BJ (cell line): ENCODE data around the gene WIPF2. TPM values are rescaled to one million over a fixed set of nuclear protein-coding genes. Genes with fewer than 3 reads are reported as not detected.
"Not testable (repeated sequence)": the region's sequence is repeated elsewhere in the genome, so short reads cannot be mapped to it uniquely, and the experiment has no call there.

ENCODE experiments used
- CTCF ChIA-PET: fragments of 350-600 bp; formaldehyde crosslinking; extraction: SDS; loops from one replicate; lab custom pipeline; 2021; ENCODE audit warnings: antibody characterized with exemption, inconsistent platforms; lab: Yijun Ruan, JAX
- POLR2A ChIA-PET: fragments of 300-600 bp; sonication (Branson Sonifier 250); formaldehyde crosslinking; extraction: SDS; loops from one replicate; lab custom pipeline; 2021; ENCODE audit warnings: antibody characterized with exemption; lab: Charles Lee
- DNase-seq: peaks from one replicate; pipeline ENCODE4 v3.0.0-alpha.2; 2011; ENCODE audit warnings: low read depth
- H3K27me3 ChIP-seq: 2 replicates; pipeline ENCODE4 v1.6.0; 2011; ENCODE audit warnings: low read length; ENCODE audit not compliant: control insufficient read depth, insufficient read depth
- H3K36me3 ChIP-seq: 2 replicates; pipeline ENCODE4 v1.5.1; 2011; ENCODE audit warnings: low read length; ENCODE audit not compliant: control insufficient read depth, insufficient read depth
- H3K4me3 ChIP-seq: 2 replicates; pipeline ENCODE4 v1.5.1; 2011; ENCODE audit warnings: low read depth, mild to moderate bottlenecking, control low read depth, low read length
- polyA plus RNA-seq: library from polyadenylated mRNA; depleted of rRNA; stranded (reverse); fragments of >200 nt; gene quantifications from 2 replicates; pipeline ENCODE4 v1.2.3, GENCODE V29; 2011
- TF ChIP-seq, protein P1 (sequence below): IDR thresholded peaks from 2 replicates; pipeline ENCODE4 v1.5.1; 2011; ENCODE audit warnings: low read depth, mild to moderate bottlenecking, control low read depth, inconsistent platforms, low read length, moderate library complexity; ENCODE audit not compliant: insufficient read depth

WIPF2 gene
- polyA plus RNA-seq, 1 experiment: 8.1 TPM

DNA sequence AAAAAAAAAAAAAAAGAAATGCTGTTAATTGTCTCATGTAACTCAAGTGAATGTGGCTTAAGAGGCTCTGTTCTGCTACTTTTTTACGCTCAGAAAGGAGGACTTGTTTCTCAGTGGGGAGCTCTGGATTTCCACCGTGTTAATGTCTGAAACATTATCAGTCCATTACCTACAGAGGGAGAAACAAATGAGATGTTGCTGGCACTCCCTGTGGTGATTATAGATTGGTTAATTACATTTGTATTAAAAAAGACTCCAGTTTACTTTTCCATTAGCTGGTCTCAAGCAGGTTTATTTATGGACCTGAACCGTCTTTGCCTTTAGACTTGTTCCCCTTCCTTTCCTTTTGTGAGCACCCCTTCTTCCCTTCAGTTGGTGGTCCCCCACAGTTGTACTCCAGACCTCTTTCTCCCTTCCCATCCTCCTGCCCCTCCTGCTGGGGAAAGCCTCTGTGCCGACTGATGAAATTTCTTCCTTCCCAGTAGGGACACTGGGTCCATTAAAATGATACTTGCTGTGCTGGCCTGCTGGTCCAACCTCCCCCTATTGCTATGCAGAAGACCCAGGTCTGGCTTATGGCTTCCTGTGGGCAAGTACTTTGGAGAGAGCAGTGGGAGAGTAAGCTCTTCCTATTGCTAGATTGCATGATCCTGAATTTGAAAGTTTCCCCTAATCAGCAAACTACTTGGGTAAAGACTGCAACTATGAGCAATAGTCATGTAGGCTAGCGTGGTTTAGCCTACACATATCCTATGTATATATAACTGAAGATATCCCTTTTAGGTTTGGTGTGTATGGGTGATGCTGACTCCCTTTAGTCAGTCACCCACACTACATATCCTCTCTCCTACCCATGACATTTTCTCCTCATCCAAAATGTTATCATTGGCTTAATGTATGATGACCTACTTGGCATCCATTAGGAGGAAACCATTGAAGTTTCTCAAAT lies 76.7 kb downstream of the WIPF2 start:
- POLR2A ChIA-PET: no interaction called here
- DNase-seq: no peak
- no peaks in the 10 kb centered on the region for H3K27me3 ChIP-seq
- H3K4me3 ChIP-seq: no peak overlapping the region
- CTCF ChIA-PET: interaction anchor here (1.3 to 30.6 kb wide), 4 partner anchors 56 to 282 kb away, joined by 5 to 762 read pairs (median 24); partner anchors contain the start of gene GJD3
- TF ChIP-seq, protein P1, sequence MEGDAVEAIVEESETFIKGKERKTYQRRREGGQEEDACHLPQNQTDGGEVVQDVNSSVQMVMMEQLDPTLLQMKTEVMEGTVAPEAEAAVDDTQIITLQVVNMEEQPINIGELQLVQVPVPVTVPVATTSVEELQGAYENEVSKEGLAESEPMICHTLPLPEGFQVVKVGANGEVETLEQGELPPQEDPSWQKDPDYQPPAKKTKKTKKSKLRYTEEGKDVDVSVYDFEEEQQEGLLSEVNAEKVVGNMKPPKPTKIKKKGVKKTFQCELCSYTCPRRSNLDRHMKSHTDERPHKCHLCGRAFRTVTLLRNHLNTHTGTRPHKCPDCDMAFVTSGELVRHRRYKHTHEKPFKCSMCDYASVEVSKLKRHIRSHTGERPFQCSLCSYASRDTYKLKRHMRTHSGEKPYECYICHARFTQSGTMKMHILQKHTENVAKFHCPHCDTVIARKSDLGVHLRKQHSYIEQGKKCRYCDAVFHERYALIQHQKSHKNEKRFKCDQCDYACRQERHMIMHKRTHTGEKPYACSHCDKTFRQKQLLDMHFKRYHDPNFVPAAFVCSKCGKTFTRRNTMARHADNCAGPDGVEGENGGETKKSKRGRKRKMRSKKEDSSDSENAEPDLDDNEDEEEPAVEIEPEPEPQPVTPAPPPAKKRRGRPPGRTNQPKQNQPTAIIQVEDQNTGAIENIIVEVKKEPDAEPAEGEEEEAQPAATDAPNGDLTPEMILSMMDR: no peak
- H3K36me3 ChIP-seq: no peaks in the 10 kb centered on the region

DNA sequence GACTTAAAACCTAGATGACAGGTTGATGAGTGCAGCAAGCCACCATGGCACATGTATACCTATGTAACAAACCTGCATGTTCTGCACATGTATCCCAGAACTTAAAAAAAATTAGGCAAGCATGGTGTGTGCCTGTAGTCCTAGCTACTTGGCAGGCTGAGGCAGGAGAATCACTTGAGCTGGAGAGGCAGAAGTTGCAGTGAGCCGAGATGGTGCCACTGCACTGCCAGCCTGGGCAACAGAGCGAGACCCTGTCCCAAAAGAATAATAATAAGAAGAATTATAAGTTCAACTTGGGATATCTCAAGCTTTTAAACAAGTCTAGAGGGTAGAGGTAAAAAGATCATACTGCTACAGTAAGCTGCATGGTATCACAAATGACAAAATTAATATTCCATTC lies 78.4 kb downstream of the WIPF2 start:
- TF ChIP-seq, protein P1: no peak
- DNase-seq: no peak
- CTCF ChIA-PET: interaction anchor here (2.6 to 30.6 kb wide), 3 partner anchors 55 to 106 kb away, joined by 13 to 762 read pairs (median 20); partner anchors contain the start of gene GJD3
- no peak overlapping the region for H3K4me3 ChIP-seq
- H3K27me3 ChIP-seq: no peaks in the 10 kb centered on the region
- no peaks in the 10 kb centered on the region for H3K36me3 ChIP-seq
- POLR2A ChIA-PET: no interaction called here

DNA sequence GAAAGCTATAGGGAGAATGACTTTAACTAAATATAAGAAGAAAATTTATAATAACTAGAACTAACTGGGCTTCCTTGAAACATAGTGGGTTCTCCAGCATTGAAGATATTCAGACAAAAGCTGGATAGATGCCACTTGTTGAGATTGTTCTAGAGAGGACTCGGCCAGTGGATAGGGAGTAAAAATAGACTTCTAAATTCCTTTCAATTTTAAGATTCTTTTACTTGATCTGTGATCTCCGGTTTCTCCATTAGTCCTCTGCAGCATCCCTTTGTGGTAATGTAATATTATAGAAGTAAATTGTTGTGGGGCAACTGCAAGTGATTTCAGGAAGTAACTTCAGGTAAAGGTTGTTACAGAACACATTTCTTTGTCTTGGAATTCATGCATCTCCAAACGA lies 79.6 kb downstream of the WIPF2 start:
- TF ChIP-seq, protein P1: no peak
- DNase-seq: no peak
- no peaks in the 10 kb centered on the region for H3K27me3 ChIP-seq
- ChIA-PET POLR2A (interaction anchor here (1.0 kb wide), 1 partner anchor 9 kb away, joined by 3 read pairs; no protein-coding TSS in a partner anchor), CTCF (interaction anchor here (0.7 to 30.6 kb wide), 6 partner anchors 53 to 185 kb away, joined by 3 to 762 read pairs (median 12); partner anchors contain the start of gene GJD3)
- no peak overlapping the region for H3K4me3 ChIP-seq
- no peaks in the 10 kb centered on the region for H3K36me3 ChIP-seq

DNA sequence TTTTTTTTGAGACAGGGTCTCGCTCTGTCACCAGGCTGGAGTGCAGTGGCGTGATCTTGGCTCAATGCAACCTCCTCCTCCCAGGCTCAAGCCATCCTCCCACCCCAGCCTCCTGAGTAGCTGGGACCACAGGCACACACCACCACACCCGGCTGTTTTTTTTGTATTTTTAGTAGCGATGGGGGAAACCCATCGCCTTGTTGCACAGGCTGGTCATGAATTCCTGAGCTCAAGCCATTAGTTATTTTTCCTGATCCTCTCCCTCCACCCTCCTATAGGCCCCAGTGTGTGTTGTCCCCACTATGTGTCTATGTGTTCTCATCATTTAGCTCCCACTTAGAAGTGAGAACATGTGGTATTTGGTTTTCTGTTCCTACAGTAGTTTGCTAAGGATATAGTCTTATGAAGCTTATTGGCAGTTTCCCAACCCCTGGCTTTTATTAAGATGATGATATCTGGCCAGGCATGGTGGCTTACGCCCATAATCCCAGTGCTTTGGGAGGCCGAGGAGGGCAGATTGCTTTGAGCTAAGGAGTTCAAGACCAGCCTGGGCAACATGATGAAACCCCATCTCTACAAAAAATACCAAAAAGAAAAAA lies 80.2 kb downstream of the WIPF2 start:
- not testable (repeated sequence) for DNase-seq, H3K4me3 ChIP-seq, H3K36me3 ChIP-seq, H3K27me3 ChIP-seq
- CTCF ChIA-PET: interaction anchor here (0.6 to 30.6 kb wide), 9 partner anchors 53 to 234 kb away, joined by 3 to 762 read pairs (median 6); partner anchors contain the start of gene GJD3
- POLR2A ChIA-PET: interaction anchor here (1.0 kb wide), 1 partner anchor 10 kb away, joined by 3 read pairs; no protein-coding TSS in a partner anchor

DNA sequence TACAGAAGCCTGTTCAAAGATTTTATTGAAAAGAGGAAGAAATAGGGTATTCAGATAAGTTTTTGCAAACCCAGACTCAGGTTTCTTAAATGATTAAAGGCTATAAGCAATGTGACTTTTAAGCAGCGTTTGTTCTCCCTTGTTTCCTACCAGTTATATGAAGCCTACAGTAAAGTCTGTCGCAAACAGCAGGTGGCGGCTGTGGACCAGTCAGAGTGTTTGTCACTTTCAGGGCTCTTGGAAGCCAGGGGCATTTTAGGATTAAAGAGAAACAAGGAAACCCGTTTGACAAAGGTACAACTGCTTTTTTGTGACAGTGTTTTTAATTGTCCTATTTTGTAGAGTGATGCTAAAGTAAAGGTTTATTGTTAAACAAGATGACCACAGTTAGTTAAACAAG lies 82.2 kb downstream of the WIPF2 start:
- DNase-seq: no peak
- ChIA-PET CTCF (interaction anchor here (1.3 to 30.6 kb wide), 6 partner anchors 16 to 114 kb away, joined by 3 to 762 read pairs (median 18); partner anchors contain the start of gene GJD3), POLR2A (no interaction called here)
- no peaks in the 10 kb centered on the region for H3K36me3 ChIP-seq
- H3K4me3 ChIP-seq: no peak overlapping the region
- TF ChIP-seq, protein P1: 0 out of 2 replicates have a peak, but pooled peaks have one; percentile 9
- H3K27me3 ChIP-seq: no peaks in the 10 kb centered on the region
